DMS53 treated with DMSO at 0.1 percent for 48 hours (cell line): ENCODE data around the gene VSNL1.

Source experiments
- DNase-seq: peaks from one replicate; lab custom pipeline; 2025; ENCODE audit not compliant: unreplicated experiment; lab: John Stamatoyannopoulos, UW

The VSNL1 gene

GRCh38 chr2:17610521-17610920, 70.0 kb downstream of the VSNL1 start:
- DNase-seq, result no peak

- DNase-seq, result no peak
These were observed 70.5 kb downstream of the VSNL1 start for GRCh38 chr2:17611036-17611435.

GRCh38 chr2:17614174-17614930, 73.9 kb downstream of the VSNL1 start:
- no peak for DNase-seq

- DNase-seq, result no peak
These were observed 74.7 kb downstream of the VSNL1 start for GRCh38 chr2:17615147-17615546.

GRCh38 chr2:17615728-17616351, 75.3 kb downstream of the VSNL1 start:
- no peak for DNase-seq

GRCh38 chr2:17616405-17616804, 75.9 kb downstream of the VSNL1 start:
- DNase-seq, result no peak

- no peak for DNase-seq
These were observed 77.0 kb downstream of the VSNL1 start for GRCh38 chr2:17617516-17617915.

GRCh38 chr2:17617955-17618354, 77.5 kb downstream of the VSNL1 start:
- no peak for DNase-seq

GRCh38 chr2:17620280-17620679, 79.8 kb downstream of the VSNL1 start:
- DNase-seq, result no peak

- no peak for DNase-seq
These were observed 80.3 kb downstream of the VSNL1 start for GRCh38 chr2:17620841-17621240.

- no peak for DNase-seq
These were observed 81.3 kb downstream of the VSNL1 start for GRCh38 chr2:17621781-17622180.

GRCh38 chr2:17625446-17625845, 85.0 kb downstream of the VSNL1 start:
- DNase-seq, result no peak

GRCh38 chr2:17626986-17627385, 86.5 kb downstream of the VSNL1 start:
- DNase-seq, result no peak

- no peak for DNase-seq
These were observed 86.9 kb downstream of the VSNL1 start for GRCh38 chr2:17627434-17627833.

GRCh38 chr2:17628349-17629261, 88.1 kb downstream of the VSNL1 start:
- no peak for DNase-seq

- no peak for DNase-seq
These were observed 89.6 kb downstream of the VSNL1 start for GRCh38 chr2:17630089-17630488.

- no peak for DNase-seq
These were observed 94.5 kb downstream of the VSNL1 start for GRCh38 chr2:17634997-17635396.

GRCh38 chr2:17636257-17636656, 95.8 kb downstream of the VSNL1 start:
- DNase-seq, result no peak

- no peak for DNase-seq
These were observed 96.8 kb downstream of the VSNL1 start for GRCh38 chr2:17637131-17637906.

GRCh38 chr2:17638196-17638743, 97.8 kb downstream of the VSNL1 start:
- DNase-seq, result no peak

- no peak for DNase-seq
These were observed 99.9 kb downstream of the VSNL1 start for GRCh38 chr2:17640406-17640805.
